Stimulated activated naive B cell treated with anti-CD40 and anti-IgM and Interleukin-4, amounts not matched to agents 10 μg/mL and 1 μg/mL and 100 μg/mL, for 72 hours (primary cell): ENCODE data around the gene ARNT2.

Experiments
- ATAC-seq, 2 donors: fragments of 150-1000 bp; cut with Tn5 transposase; replicated peaks; 2 replicates each; pipeline ENCODE4 v1.10.0; 2021; ENCODE audit warnings: moderate library complexity in 1 of 2
- DNase-seq: peaks from one replicate; pipeline ENCODE4 v3.0.0; 2021
- H3K27ac Mint-ChIP-seq: one replicate; pipeline ENCODE4 v1.8.0; 2022; ENCODE audit warnings: mild to moderate bottlenecking, mixed read lengths
- H3K27me3 Mint-ChIP-seq, 2 donors: one replicate each; pipeline ENCODE4 v1.8.0; 2022; ENCODE audit warnings: mixed read lengths in 2 of 2
- H3K36me3 Mint-ChIP-seq, 2 donors: one replicate each; pipeline ENCODE4 v1.8.0; 2022; ENCODE audit warnings: mixed read lengths in 2 of 2, mild to moderate bottlenecking in 1 of 2
- H3K4me1 Mint-ChIP-seq, 2 donors: one replicate each; pipeline ENCODE4 v1.8.0; 2022; ENCODE audit warnings: mixed read lengths in 2 of 2, mild to moderate bottlenecking in 1 of 2
- H3K4me3 Mint-ChIP-seq, 2 donors: one replicate each; pipeline ENCODE4 v1.8.0; 2022; ENCODE audit warnings: mild to moderate bottlenecking in 2 of 2, mixed read lengths in 2 of 2, moderate library complexity in 1 of 2
- H3K9me3 Mint-ChIP-seq, 2 donors: one replicate each; pipeline ENCODE4 v1.8.0; 2022; ENCODE audit warnings: mixed read lengths in 2 of 2, mild to moderate bottlenecking in 1 of 2

ARNT2 gene

GRCh38 chr15:80441714-80442113, 37.5 kb downstream of the ARNT2 start:
- ATAC-seq = no peak
- no peaks in the 10 kb centered on the region for H3K4me1 Mint-ChIP-seq
- peaks cover 18 to 22% of the 10 kb centered on the region in 2 donors for H3K27me3 Mint-ChIP-seq
- H3K4me3 Mint-ChIP-seq = no peak overlapping the region
- H3K27ac Mint-ChIP-seq = no peak overlapping the region
- DNase-seq = no peak
- no peaks in the 10 kb centered on the region for H3K36me3 Mint-ChIP-seq
- H3K9me3 Mint-ChIP-seq = no peaks in the 10 kb centered on the region

DNA sequence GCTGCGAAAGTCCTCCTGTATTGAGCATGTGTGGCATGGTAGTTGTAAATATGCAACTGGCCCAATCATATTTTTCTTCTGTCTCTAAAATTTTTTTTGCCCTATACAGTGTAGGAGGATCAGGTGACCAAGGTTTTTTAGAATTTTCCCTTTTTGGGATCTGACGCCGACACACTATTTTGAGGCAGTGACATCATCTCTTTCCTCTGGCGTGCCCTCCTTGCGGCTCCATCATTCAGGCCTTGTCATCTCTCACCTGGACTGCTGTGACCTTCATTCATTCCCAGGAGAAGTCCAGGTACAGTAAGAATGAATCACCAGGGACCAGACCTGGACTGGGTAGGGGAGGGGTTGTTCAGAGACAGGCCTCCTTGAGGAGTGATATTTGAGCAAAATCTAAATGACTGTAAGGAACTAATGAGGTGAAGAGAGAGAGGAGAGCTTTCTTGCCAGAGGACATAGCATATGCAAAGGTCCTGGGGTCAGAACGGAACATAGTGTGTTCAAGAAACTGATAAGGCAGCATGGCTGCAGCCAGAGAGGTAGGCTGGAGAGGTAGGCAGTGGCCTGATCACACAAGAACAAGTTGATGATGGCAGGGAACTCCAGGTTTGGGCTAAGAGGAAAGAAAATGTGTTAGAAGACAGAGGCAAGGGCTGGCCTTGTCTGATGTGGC, 38.7 kb downstream of the ARNT2 start:
- Mint-ChIP-seq H3K27me3 (peaks cover 12 to 14% of the 10 kb centered on the region in 2 donors), H3K36me3 (no peaks in the 10 kb centered on the region), H3K4me3 (no peak overlapping the region), H3K4me1 (no peaks in the 10 kb centered on the region), H3K9me3 (no peaks in the 10 kb centered on the region), H3K27ac (no peak overlapping the region)
- ATAC-seq (no peak), DNase-seq (no peak)

- Mint-ChIP-seq H3K9me3 (no peaks in the 10 kb centered on the region), H3K27me3 (peaks cover 10 to 12% of the 10 kb centered on the region in 2 donors), H3K4me1 (no peaks in the 10 kb centered on the region), H3K27ac (no peak overlapping the region), H3K36me3 (no peaks in the 10 kb centered on the region), H3K4me3 (no peak overlapping the region)
- DNase-seq (no peak), ATAC-seq (no peak)
These were observed 40.6 kb downstream of the ARNT2 start for GRCh38 chr15:80444680-80445251.

DNA sequence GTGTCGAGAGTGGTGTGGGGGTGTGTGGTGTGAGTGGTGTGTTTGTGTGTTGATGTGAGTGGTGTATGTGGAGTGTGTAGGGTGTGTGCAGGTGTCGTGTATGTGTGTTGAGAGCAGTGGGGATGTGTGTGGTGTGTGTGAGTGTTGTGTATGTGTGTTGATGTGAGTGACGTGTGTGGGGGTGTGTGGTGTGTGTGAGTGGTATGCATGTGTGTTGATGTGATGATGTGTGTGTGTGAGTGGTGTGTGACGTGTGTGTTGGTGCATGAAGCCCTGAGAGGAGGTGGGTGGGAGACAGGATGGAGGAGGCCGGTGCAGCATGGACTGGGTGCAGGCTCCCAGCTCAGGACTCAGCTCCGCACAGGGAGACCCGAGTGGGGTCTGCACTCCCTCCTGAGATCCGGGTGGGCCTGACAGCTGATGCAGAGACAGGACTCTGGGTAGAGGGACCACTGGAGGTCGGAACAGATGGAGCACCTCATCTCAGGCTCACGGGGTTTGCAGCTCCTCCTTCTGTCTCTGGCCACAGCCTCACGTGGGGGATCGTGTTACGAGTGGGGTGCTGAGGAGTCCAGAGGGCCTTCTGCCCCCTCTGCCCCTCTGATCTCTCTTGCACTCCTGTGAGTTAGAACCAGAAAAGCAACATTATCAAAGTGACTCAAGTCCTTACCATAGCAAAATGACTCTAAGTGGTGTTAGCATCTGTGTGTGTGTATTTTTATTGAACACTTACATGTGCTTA, 41.3 kb downstream of the ARNT2 start:
- Mint-ChIP-seq H3K27me3 (peaks cover 6 to 9% of the 10 kb centered on the region in 2 donors), H3K27ac (no peak overlapping the region), H3K36me3 (no peaks in the 10 kb centered on the region), H3K4me1 (no peaks in the 10 kb centered on the region), H3K9me3 (no peaks in the 10 kb centered on the region), H3K4me3 (no peak overlapping the region)
- DNase-seq = no peak
- ATAC-seq = no peak

DNA sequence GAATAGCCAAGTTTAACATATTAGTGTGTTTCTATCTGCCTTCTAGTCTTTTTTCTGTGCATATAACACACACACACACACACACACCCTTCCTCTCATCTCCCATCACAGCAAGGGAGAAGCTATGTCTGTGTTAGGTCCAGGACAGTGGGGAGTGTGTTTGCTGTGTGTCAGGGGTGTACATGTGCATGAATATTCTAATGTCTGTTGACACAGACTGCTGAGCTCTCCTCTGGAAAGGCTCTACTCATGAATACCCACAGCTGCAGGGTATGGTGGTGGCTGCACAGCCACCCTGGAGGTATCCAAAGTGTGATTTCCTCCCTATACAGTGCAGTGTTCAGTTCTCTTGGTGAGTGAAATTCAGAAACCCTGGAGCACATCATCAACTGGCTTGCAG, 42.9 kb downstream of the ARNT2 start:
- Mint-ChIP-seq H3K4me1 (no peaks in the 10 kb centered on the region), H3K27me3 (peaks cover 5 to 10% of the 10 kb centered on the region in 2 donors), H3K4me3 (no peak overlapping the region), H3K9me3 (no peaks in the 10 kb centered on the region), H3K36me3 (no peaks in the 10 kb centered on the region), H3K27ac (no peak overlapping the region)
- no peak for DNase-seq
- ATAC-seq = no peak

DNA sequence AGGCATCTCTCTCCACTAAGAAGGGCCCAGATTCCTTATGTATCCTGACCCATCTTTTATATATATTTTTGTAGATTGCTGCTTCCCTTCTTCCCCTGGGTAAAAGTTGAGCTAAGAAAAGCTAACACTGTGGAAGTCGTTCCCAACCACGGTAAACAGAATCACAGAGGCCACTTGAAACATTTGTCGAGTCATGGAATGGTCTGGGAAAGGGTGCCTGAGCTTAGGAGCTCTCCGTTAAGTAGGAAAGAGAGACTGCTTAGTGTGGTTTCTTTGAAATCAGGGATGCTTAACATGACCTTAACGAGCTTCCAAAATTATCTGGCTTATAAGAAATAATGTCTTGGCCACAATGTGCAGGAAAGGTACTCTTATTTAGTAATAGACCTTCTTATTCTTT, 45.6 kb downstream of the ARNT2 start:
- Mint-ChIP-seq H3K27me3 (peaks cover 9 to 12% of the 10 kb centered on the region in 2 donors), H3K4me1 (no peaks in the 10 kb centered on the region), H3K4me3 (no peak overlapping the region), H3K9me3 (no peaks in the 10 kb centered on the region), H3K36me3 (no peaks in the 10 kb centered on the region), H3K27ac (no peak overlapping the region)
- DNase-seq = no peak
- no peak for ATAC-seq

GRCh38 chr15:80450811-80451321, 46.7 kb downstream of the ARNT2 start:
- Mint-ChIP-seq H3K36me3 (no peaks in the 10 kb centered on the region), H3K4me1 (peaks cover 0 to 2% of the 10 kb centered on the region in 2 donors), H3K4me3 (no peak overlapping the region), H3K9me3 (no peaks in the 10 kb centered on the region), H3K27me3 (peaks cover 16 to 20% of the 10 kb centered on the region in 2 donors), H3K27ac (no peak overlapping the region)
- DNase-seq (no peak), ATAC-seq (no peak)

GRCh38 chr15:80452166-80452565, 48.0 kb downstream of the ARNT2 start:
- Mint-ChIP-seq H3K27ac (no peak overlapping the region), H3K9me3 (no peaks in the 10 kb centered on the region), H3K27me3 (peaks cover 16 to 24% of the 10 kb centered on the region in 2 donors), H3K4me1 (peaks cover 3% of the 10 kb centered on the region in 2 donors), H3K36me3 (no peaks in the 10 kb centered on the region), H3K4me3 (no peak overlapping the region)
- ATAC-seq (no peak), DNase-seq (no peak)

DNA sequence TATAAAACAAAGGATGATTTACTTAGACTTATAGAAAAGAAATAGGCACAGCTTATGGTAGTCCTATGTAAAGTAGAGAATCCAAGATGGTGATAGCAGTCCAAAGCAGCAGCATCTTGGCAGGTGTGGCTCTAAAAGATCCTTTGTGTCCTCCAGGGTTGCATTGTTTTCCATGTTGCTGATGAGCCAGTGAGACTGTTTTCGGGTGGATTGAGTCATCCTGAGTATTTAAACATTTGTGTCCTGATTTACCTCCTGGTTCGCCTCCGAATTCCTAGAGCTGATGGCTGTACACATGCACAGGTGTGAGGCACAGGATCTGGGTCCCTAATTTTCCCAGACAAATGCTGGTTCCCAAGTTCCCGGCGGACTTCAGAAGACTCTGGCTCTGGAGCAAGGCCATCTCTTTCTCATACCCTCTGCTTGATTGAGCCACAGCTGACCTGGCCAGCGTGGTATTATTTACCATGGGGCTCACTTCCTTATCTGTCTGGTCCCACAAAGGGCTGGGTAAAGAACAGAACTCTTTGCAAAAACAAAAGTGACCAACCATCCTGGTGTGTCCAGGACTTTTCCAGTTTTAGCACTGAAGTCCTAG, 51.0 kb downstream of the ARNT2 start:
- Mint-ChIP-seq H3K27me3 (peaks cover 16 to 24% of the 10 kb centered on the region in 2 donors), H3K4me3 (no peak overlapping the region), H3K36me3 (no peaks in the 10 kb centered on the region), H3K9me3 (no peaks in the 10 kb centered on the region), H3K4me1 (peaks cover 5 to 6% of the 10 kb centered on the region in 2 donors), H3K27ac (no peak overlapping the region)
- ATAC-seq = peak; percentile 22 to 24
- DNase-seq = no peak

DNA sequence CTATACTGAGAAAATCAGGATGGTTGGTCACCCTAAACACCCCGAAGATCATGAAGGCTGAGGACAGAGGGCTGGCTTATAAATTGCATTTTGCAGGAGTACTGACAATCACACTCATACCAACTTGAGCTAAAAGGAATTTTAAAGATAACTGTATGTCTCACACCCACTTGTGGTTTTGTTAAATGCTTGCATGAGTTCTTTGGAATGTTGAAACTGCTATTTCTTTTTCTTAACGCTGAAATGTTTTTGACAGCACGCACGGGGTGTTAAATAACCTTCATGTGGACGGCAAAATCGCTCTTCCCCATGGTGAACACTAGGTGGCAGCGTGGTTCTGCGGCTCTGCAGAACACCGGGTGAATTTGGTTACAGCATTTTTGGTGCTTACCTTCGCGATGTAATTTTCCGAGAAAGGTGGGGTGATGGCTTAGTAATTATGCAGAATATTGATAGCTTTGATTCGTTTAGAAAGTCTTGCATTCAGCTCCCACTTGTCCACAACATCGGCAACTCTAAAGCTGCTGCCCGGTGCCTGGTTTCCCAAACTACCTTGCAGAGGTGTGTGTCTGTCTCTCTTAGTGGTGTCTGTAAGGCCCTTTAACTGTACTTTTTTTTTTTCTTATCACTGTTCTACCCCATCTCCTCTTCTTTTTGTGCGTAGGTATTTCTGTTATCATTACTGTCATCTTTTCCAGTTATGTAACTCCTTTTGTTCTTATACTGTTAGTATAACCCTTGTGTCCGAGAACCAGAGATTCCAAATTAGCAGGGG, 51.7 kb downstream of the ARNT2 start:
- no peak overlapping the region for H3K27ac Mint-ChIP-seq
- H3K27me3 Mint-ChIP-seq = peaks cover 16 to 24% of the 10 kb centered on the region in 2 donors
- ATAC-seq (peak; percentile 77 to 80), DNase-seq (peak; percentile 29)
- H3K4me3 Mint-ChIP-seq = no peak overlapping the region
- H3K4me1 Mint-ChIP-seq = peaks cover 5 to 6% of the 10 kb centered on the region in 2 donors
- no peaks in the 10 kb centered on the region for H3K9me3 Mint-ChIP-seq
- H3K36me3 Mint-ChIP-seq = no peaks in the 10 kb centered on the region

DNA sequence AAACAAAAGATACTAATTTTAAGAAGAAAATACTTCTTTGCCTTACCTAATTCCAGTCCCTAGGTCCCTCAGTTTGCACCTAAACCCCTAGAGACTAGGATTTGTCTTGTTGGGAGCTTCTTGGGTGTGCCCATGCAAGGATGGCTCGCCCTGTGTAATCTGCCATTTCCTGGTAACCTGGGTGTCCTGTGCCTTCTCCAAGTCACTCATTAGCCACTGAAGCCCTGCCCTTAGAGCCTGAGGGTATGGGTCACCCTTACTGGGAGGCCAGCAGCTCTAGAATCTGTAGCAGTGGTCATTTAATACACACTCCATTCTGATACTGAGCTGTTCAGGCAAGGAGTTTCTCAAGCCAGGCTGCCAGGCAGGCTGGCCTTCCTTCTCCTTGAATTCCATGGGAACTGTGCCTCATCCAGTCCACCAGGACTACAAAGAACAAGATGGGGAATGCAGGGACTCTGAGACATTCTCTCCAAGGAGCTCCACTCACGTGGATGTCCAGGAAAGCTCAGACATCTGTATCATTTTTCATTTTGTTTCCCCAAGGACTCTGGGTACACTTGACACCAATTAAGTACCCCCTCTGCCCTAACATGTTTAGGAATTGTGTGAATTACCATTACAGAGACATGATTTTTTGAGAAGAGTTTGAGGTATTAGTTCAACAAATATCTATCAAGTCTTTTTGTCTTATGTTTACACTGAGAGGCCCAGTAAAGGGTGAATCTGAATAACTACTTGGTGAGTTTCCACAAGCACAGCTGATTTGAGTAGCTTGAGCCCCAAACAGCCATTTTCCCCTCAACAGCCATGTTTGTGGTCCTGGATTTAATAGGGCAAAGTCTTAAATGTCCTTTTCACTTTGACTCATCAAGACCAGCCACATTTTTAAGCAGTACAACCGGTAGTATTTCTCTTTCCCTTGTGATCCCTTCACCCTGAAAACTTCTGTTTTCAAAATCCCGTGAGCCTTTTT, 52.6 kb downstream of the ARNT2 start:
- ATAC-seq (peak; percentile 60 to 67), DNase-seq (no peak)
- Mint-ChIP-seq H3K4me1 (peaks cover 7 to 11% of the 10 kb centered on the region in 2 donors), H3K27me3 (peaks cover 11 to 24% of the 10 kb centered on the region in 2 donors), H3K4me3 (no peak overlapping the region), H3K36me3 (no peaks in the 10 kb centered on the region), H3K9me3 (no peaks in the 10 kb centered on the region), H3K27ac (no peak overlapping the region)

- ATAC-seq (no peak), DNase-seq (no peak)
- Mint-ChIP-seq H3K27me3 (peaks cover 11 to 20% of the 10 kb centered on the region in 2 donors), H3K36me3 (no peaks in the 10 kb centered on the region), H3K4me1 (peaks cover 11 to 21% of the 10 kb centered on the region in 2 donors), H3K27ac (no peak overlapping the region), H3K4me3 (no peak overlapping the region), H3K9me3 (no peaks in the 10 kb centered on the region)
These were observed 53.7 kb downstream of the ARNT2 start for GRCh38 chr15:80457896-80458295.

DNA sequence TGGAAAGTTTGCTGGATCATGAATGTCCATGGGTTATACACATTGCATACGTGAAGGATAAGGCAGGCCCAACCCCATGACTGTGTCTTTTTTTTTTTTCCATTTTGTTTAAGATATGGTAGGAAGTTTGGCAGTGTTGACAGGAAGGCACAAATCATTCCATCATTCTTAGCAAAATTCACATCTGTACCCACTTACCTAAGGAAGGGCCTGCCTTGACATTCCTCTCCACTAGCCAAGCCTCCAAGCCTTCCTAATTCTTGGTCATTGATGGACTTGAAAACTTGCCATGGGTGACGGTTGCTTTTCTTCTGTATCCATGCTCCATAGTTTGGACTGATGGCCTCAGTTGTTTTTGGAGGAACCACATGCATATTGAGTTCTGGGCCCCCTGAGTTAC, 54.4 kb downstream of the ARNT2 start:
- DNase-seq (no peak), ATAC-seq (no peak)
- H3K9me3 Mint-ChIP-seq = no peaks in the 10 kb centered on the region
- peaks cover 7 to 20% of the 10 kb centered on the region in 2 donors for H3K27me3 Mint-ChIP-seq
- no peak overlapping the region for H3K27ac Mint-ChIP-seq
- H3K36me3 Mint-ChIP-seq = no peaks in the 10 kb centered on the region
- H3K4me1 Mint-ChIP-seq = peaks cover 12 to 25% of the 10 kb centered on the region in 2 donors
- H3K4me3 Mint-ChIP-seq = no peak overlapping the region
